OCI-LY7 (cell line): ENCODE data around the gene TAF11L5.

Source experiments
- EZH2phosphoT487 ChIP-seq: fragments of 200-600 bp; sonication (generic); IDR thresholded peaks from 2 replicates; pipeline ENCODE4 v1.6.1; 2018; ENCODE audit warnings: low read depth, borderline replicate concordance, mild to moderate bottlenecking, mixed run types, antibody characterized with exemption, low read length, moderate library complexity, mixed read lengths
- TF ChIP-seq, protein P1 (sequence below): fragments of 200-600 bp; sonication (generic); conservative IDR thresholded peaks from 2 replicates; pipeline ENCODE4 v1.5.1; 2014; ENCODE audit warnings: mild to moderate bottlenecking, antibody characterized with exemption, low read length, moderate library complexity, mixed read lengths

DNA sequence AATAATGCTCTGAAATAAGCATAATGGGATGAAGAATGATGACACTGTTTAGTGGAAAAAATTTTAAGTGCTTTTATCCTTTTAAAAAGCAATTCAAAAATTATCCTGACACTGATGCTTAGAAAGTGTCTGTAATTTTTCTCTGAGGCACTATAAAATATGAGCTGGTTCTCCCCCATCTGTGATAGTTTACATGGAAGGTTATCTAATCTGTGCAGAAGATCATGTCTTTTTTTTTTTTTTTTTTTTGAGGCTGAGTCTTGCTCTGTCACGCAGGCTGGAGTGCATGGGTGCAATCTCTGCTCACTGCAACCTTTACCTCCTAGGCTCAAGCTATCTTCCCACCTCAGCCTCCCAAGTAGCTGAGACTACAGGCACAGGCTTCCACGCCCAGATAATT is 42.2 kb upstream of the TAF11L5 start:
- TF ChIP-seq, protein P1, sequence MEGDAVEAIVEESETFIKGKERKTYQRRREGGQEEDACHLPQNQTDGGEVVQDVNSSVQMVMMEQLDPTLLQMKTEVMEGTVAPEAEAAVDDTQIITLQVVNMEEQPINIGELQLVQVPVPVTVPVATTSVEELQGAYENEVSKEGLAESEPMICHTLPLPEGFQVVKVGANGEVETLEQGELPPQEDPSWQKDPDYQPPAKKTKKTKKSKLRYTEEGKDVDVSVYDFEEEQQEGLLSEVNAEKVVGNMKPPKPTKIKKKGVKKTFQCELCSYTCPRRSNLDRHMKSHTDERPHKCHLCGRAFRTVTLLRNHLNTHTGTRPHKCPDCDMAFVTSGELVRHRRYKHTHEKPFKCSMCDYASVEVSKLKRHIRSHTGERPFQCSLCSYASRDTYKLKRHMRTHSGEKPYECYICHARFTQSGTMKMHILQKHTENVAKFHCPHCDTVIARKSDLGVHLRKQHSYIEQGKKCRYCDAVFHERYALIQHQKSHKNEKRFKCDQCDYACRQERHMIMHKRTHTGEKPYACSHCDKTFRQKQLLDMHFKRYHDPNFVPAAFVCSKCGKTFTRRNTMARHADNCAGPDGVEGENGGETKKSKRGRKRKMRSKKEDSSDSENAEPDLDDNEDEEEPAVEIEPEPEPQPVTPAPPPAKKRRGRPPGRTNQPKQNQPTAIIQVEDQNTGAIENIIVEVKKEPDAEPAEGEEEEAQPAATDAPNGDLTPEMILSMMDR = no peak
- no peak for TF ChIP-seq EZH2phosphoT487
